Cardiac muscle cell (in vitro differentiated cells and primary cell): ENCODE data around the gene SLC66A2. TPM values are rescaled to one million over a fixed set of nuclear protein-coding genes. Genes with fewer than 3 reads are reported as not detected.

Experiments used
- DNase-seq, 2 donors: peaks; one replicate each; pipeline versions ENCODE4 v3.0.0 to v3.0.0-alpha.2; 2010 to 2017; ENCODE audit warnings: low read depth in 1 of 2, low spot score in 1 of 2
- H3K27ac ChIP-seq: fragments of 200-600 bp; sonication (generic); 2 replicates; pipeline ENCODE4 v1.5.1; 2016
- H3K27me3 ChIP-seq: fragments of 200-600 bp; sonication (generic); 2 replicates; pipeline ENCODE4 v1.6.0; 2016; ENCODE audit warnings: control low read depth
- H3K36me3 ChIP-seq: fragments of 200-600 bp; sonication (generic); 2 replicates; pipeline ENCODE4 v1.5.1; 2016; ENCODE audit warnings: control low read depth
- H3K4me1 ChIP-seq: fragments of 200-600 bp; sonication (generic); 2 replicates; pipeline ENCODE4 v1.8.1; 2017; ENCODE audit warnings: low read depth, mild to moderate bottlenecking, mixed run types
- H3K4me3 ChIP-seq: fragments of 200-600 bp; sonication (generic); 2 replicates; pipeline ENCODE4 v1.5.1; 2016; ENCODE audit warnings: mild to moderate bottlenecking
- H3K9me3 ChIP-seq: fragments of 200-600 bp; sonication (generic); 2 replicates; pipeline ENCODE4 v1.5.1; 2017; ENCODE audit warnings: low read depth, mild to moderate bottlenecking, control low read depth
- polyA plus RNA-seq: library from polyadenylated mRNA; unstranded; fragments of >200 nt; fragmentation: Nextera tagmentation; extraction: Ambion mirVana; gene quantifications from 2 replicates; pipeline ENCODE4 v1.2.1, GENCODE V29; 2016
- total RNA-seq: library from RNA; depleted of rRNA; stranded (reverse); fragments of >200 nt; gene quantifications from 2 replicates; pipeline ENCODE4 v1.2.3, GENCODE V29; 2016
- TF ChIP-seq, protein P1 (sequence below): IDR thresholded peaks from 2 replicates; pipeline ENCODE4 v1.5.1; 2012; ENCODE audit warnings: low read depth, mild to moderate bottlenecking, low read length

Gene SLC66A2
- total and polyA plus RNA-seq, 2 experiments from 2014 or later, result 36.4 to 43.9 TPM

DNA sequence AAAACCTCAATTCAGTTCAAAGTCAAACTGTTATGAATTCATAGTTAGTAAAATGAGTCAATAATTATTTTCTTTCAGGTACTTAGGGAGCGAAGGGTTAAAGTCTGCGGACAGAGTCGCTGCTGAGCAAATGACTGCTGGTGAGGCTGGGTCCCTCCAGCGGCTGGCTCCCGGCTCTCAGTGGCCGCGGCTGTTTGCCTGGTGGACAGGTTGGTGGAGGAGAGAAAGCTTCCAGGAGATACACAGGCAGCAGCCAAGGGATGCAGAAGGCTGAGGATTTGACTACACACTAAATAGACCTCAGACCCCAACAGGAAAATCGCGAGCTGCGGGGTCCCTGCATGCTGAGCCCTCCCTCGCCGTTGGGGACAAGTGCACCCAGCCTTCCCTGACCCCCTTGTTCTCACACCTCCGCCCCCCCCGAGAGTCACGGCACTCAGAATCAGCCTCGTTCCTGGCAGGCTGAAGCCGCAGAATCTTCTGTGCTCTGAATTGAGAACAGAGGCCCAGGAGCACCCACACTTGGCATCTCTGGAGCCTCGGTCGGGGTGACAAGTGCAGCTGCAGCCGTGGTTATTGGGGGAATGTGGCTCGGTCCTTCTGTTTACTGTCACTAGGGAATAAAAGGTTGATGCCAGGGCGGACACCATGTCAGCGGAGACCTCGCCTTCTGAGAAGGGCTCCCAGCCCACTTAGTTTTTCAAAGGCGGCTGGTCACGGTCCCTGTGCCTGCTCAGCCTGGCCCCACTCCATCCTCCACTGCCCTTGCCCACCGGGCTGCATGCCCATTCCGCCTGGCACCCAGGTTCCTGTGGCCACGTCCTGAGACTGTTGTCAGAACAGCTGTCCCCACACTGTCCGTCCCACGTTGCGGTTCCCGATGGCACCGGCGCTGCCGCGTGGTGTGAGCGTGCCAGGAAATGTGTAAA lies 74.0 kb downstream of the SLC66A2 start:
- peak in 1 of 2 donors; percentile 23 for DNase-seq
- H3K9me3 ChIP-seq, result no peaks in the 10 kb centered on the region
- TF ChIP-seq, protein P1, sequence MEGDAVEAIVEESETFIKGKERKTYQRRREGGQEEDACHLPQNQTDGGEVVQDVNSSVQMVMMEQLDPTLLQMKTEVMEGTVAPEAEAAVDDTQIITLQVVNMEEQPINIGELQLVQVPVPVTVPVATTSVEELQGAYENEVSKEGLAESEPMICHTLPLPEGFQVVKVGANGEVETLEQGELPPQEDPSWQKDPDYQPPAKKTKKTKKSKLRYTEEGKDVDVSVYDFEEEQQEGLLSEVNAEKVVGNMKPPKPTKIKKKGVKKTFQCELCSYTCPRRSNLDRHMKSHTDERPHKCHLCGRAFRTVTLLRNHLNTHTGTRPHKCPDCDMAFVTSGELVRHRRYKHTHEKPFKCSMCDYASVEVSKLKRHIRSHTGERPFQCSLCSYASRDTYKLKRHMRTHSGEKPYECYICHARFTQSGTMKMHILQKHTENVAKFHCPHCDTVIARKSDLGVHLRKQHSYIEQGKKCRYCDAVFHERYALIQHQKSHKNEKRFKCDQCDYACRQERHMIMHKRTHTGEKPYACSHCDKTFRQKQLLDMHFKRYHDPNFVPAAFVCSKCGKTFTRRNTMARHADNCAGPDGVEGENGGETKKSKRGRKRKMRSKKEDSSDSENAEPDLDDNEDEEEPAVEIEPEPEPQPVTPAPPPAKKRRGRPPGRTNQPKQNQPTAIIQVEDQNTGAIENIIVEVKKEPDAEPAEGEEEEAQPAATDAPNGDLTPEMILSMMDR, result no peak

DNA sequence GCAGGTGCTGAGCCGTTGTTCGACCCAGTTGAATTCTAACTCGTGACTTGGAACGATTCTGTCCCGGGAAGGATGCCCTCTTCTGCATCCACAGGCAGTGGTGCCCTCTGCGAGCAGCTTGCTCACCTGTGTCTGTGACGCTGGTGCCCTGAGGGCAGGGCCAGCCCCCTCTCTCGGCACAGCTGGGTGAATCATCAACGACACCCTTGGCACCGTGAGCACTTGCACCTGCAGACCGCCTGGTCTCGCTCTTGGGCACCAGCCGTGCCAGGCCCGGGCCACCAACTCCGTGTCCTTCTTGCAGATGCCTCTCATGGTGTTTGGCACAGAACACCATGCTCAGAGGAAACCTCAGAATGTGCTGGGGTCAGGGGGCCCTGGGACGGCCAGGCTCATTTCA lies 75.0 kb downstream of the SLC66A2 start:
- Histone ChIP-seq H3K4me1 (no peaks in the 10 kb centered on the region), H3K4me3 (no peak overlapping the region), H3K36me3 (no peaks in the 10 kb centered on the region), H3K9me3 (no peaks in the 10 kb centered on the region), H3K27ac (no peak overlapping the region), H3K27me3 (no peaks in the 10 kb centered on the region)
- DNase-seq, result no peak
- TF ChIP-seq, protein P1, result no peak

More for the DNA sequence above, 74.0 kb downstream of the SLC66A2 start:
- no peaks in the 10 kb centered on the region for H3K27me3 ChIP-seq
- no peak overlapping the region for H3K27ac ChIP-seq
- H3K4me3 ChIP-seq, result no peak overlapping the region
- H3K36me3 ChIP-seq, result no peaks in the 10 kb centered on the region
- H3K4me1 ChIP-seq, result no peaks in the 10 kb centered on the region

DNA sequence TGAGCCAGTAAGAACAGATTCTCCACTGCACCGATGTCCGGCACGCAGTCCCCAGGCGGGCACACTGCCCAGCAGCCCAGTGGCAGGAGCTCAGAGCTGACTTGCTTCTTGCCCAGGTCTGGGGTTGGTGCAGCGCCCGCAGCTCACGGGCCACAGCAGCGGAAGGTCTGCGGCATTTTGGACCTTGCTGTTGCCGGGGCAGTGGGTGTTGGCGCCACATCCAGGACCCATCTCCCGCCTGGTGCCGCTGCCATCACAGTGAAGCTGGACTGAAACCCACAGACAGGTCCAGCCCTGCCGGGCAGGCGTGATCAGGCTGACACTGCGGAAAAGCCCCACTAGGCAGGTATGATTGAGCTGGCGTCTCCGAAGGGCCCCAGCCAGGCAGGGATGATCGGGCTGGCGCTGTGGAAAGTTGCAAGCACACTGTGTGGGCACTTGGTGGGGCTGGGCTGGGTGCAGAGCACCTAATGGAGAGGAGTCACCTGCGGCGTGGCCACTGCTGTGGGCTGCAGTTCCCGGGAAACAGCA lies 75.5 kb downstream of the SLC66A2 start:
- no peaks in the 10 kb centered on the region for H3K36me3 ChIP-seq
- no peak for DNase-seq
- no peaks in the 10 kb centered on the region for H3K27me3 ChIP-seq
- no peaks in the 10 kb centered on the region for H3K9me3 ChIP-seq
- no peak overlapping the region for H3K4me3 ChIP-seq
- TF ChIP-seq, protein P1, result no peak
- H3K27ac ChIP-seq, result no peak overlapping the region
- no peaks in the 10 kb centered on the region for H3K4me1 ChIP-seq

DNA sequence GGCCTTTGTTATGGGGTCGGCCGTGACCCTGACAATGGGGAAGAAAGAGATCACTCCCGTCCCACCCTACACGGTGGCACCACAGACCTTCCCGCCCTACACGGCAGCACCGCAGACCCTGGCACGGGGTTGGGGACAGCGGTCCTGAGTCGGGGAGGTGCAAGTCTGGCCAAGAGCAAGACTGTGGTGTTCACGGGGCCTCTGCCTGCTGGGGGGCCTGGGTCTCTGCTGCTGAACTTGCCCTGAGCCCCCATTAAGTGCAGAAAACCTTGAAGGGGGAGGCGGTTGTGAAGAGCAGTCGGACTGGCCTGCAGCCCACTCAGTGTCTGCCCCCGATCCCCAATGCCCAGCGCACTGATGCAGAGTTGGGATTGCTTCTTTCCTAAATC lies 75.9 kb downstream of the SLC66A2 start:
- Histone ChIP-seq H3K27me3 (no peaks in the 10 kb centered on the region), H3K4me1 (no peaks in the 10 kb centered on the region), H3K36me3 (no peaks in the 10 kb centered on the region), H3K27ac (no peak overlapping the region), H3K4me3 (no peak overlapping the region), H3K9me3 (no peaks in the 10 kb centered on the region)
- DNase-seq, result no peak
- TF ChIP-seq, protein P1, result no peak

DNA sequence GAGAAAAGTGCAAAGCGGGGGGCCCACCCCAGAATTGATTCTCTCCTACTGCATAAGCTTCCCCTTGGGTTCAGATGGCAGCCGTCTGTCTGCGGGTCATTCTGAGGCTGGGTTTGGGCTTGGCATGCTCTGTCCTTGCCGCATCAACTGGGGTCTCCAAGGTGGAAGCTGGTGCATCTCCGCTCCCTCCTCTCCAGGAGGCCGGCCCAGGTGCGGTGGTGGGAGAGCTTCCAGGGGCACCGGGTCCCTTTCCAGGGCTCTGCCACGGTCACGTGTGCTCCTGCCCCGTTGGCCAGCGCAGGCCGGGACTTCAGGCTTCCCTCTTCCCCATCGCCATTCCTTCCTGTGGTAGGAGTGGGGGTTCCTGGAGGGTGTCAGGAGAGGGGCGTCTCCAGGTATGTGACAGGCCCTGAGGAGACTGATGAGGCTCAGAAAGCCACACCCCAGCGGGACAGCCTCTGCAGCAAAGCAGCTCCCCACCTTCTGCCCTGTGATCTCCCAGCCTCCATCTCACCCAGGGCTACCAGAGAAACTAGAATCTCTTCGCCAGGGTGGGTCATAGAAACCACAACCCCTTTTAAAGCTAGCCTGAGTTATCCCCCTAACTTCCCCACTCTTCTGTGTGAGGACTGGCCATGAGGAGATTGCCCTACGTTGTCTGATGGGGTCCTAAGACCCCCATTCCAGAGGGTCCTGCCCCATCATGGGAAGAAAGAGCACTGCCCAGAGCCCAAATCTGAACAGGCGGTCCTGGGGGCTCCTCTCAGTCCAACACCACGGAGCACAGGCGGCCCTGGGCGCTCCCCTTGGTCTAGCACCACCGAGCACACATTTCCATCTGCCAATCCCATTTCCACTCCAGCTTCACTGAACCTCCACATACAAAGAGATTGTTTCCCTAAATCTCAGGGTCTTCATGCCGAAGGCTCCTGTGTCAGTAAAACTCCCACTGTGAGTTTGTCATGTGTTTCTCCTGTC lies 76.6 kb downstream of the SLC66A2 start:
- Histone ChIP-seq H3K4me3 (no peak overlapping the region), H3K4me1 (no peaks in the 10 kb centered on the region), H3K27me3 (no peaks in the 10 kb centered on the region), H3K27ac (no peak overlapping the region), H3K36me3 (no peaks in the 10 kb centered on the region), H3K9me3 (no peaks in the 10 kb centered on the region)
- TF ChIP-seq, protein P1, result no peak
- no peak for DNase-seq
